ENCODE measurements around the gene CDK9.

DNA sequence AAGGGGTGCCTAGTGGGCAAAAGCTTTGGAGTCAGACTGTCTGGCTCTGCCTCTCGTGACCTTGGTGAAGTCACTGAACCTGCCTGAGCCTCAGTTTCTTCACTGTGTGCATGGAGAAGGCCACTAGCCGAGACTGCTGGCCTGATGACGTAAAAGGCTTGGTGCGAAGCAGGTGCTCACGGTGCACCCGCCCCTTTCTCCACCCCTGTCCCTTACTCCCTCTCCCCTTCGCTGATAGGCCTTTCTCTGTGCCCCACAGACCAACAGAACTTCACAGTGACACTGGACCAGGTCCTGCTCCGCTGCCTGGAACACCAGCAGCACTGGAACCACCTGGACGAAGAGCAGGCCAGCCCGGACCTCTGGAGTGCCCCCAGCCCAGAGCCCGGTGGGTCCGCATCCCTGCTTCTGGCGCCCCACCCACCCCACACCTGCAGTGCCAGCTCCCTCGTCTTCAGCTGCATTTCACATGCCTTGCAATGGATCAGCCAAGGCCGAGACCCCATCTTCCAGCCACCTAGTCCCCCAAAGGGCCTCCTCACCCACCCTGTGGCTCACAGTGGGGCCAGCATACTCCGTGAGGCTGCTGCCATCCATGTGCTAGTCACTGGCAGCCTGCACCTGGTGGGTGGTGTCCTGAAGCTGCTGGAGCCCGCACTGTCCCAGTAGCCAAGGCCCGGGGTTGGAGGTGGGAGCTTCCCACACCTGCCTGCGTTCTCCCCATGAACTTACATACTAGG is 27.3 kb downstream of the CDK9 start:
- TF ChIP-seq, protein P1, sequence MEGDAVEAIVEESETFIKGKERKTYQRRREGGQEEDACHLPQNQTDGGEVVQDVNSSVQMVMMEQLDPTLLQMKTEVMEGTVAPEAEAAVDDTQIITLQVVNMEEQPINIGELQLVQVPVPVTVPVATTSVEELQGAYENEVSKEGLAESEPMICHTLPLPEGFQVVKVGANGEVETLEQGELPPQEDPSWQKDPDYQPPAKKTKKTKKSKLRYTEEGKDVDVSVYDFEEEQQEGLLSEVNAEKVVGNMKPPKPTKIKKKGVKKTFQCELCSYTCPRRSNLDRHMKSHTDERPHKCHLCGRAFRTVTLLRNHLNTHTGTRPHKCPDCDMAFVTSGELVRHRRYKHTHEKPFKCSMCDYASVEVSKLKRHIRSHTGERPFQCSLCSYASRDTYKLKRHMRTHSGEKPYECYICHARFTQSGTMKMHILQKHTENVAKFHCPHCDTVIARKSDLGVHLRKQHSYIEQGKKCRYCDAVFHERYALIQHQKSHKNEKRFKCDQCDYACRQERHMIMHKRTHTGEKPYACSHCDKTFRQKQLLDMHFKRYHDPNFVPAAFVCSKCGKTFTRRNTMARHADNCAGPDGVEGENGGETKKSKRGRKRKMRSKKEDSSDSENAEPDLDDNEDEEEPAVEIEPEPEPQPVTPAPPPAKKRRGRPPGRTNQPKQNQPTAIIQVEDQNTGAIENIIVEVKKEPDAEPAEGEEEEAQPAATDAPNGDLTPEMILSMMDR (conservative IDR thresholded peaks at IDR 0.05; ENCODE audit: low read depth, low read length): no peak
- TF ChIP-seq EZH2phosphoT487 (IDR thresholded peaks at IDR 0.05; ENCODE audit: borderline replicate concordance, low read length): no peak

Data from PC-3 (cell line).